ENCODE data around the gene MAK.

MAK gene

GRCh38 chr6:10722820-10723566, 115.3 kb downstream of the MAK start, which contains the start of gene TMEM14C:
TMEM14C (plus strand) TSS chr6:10723070; CDS start chr6:10724614, 1,544 bp downstream.
- peak; percentile 62 to 87 (median 67) for DNase-seq

- DNase-seq: no peak
Measured at GRCh38 chr6:10722570-10722819, 115.8 kb downstream of the MAK start.

GRCh38 chr6:10721850-10722569, 116.3 kb downstream of the MAK start:
- no peak for DNase-seq

- DNase-seq: peak in 1 of 5 donors; percentile 4
Measured at GRCh38 chr6:10720960-10721849, 117.1 kb downstream of the MAK start.

- DNase-seq: peak; percentile 30 to 70 (median 43)
Measured at GRCh38 chr6:10720265-10720959, 117.9 kb downstream of the MAK start.

GRCh38 chr6:10719964-10720264, 118.4 kb downstream of the MAK start:
- DNase-seq: no peak

- DNase-seq: peak in 3 of 5 donors; percentile 7 to 55 (median 16)
Measured at GRCh38 chr6:10719296-10719963, 118.9 kb downstream of the MAK start.

GRCh38 chr6:10713962-10714361, 124.4 kb downstream of the MAK start:
- DNase-seq: no peak

Measured in T-helper 1 cell (primary cell).